Neural cell (in vitro differentiated cells): Measurements from ENCODE around the gene CD48. TPM values are rescaled to one million over a fixed set of nuclear protein-coding genes. Genes with fewer than 3 reads are reported as not detected.
"Not testable (repeated sequence)": the region's sequence is repeated elsewhere in the genome, so short reads cannot be mapped to it uniquely, and the experiment has no call there.

Experiments used
- H2AFZ ChIP-seq: fragments of 200-600, 300-800 bp; sonication (generic), shearing (Covaris generic); 2 replicates; pipeline ENCODE4 v1.6.0; 2014; ENCODE audit warnings: low read depth, mild to moderate bottlenecking, antibody characterized with exemption, low read length, moderate library complexity
- H3F3A ChIP-seq: fragments of 200-600 bp; shearing (Covaris generic); 2 replicates; pipeline ENCODE4 v1.6.1; 2016; ENCODE audit warnings: mild to moderate bottlenecking, moderate library complexity, mixed read lengths, antibody characterized with exemption, low read length; ENCODE audit not compliant: insufficient read depth, poor library complexity, severe bottlenecking
- H3K27ac ChIP-seq: fragments of 200-600, 300-800 bp; sonication (generic), shearing (Covaris generic); 2 replicates; pipeline ENCODE4 v1.5.1; 2014; ENCODE audit warnings: mild to moderate bottlenecking, low read length, moderate library complexity
- H3K27me3 ChIP-seq: fragments of 300-800, 200-600 bp; sonication (generic), shearing (Covaris generic); 2 replicates; pipeline ENCODE4 v1.6.0; 2014; ENCODE audit warnings: mild to moderate bottlenecking, low read depth, low read length, moderate library complexity; ENCODE audit not compliant: insufficient read depth
- H3K36me3 ChIP-seq: fragments of 300-800, 200-600 bp; sonication (generic), shearing (Covaris generic); 2 replicates; pipeline ENCODE4 v1.5.1; 2014; ENCODE audit warnings: mild to moderate bottlenecking, antibody characterized with exemption, low read length, moderate library complexity; ENCODE audit not compliant: insufficient read depth
- H3K4me2 ChIP-seq: fragments of 300-800, 200-600 bp; sonication (generic), shearing (Covaris generic); 2 replicates; pipeline ENCODE4 v1.6.0; 2014; ENCODE audit warnings: mild to moderate bottlenecking, low read length
- H3K4me3 ChIP-seq: fragments of 300-800, 200-600 bp; sonication (generic), shearing (Covaris generic); 2 replicates; pipeline ENCODE4 v1.5.1; 2014; ENCODE audit warnings: mild to moderate bottlenecking, low read length, moderate library complexity
- H3K79me2 ChIP-seq: fragments of 200-600 bp; shearing (Covaris generic); replicated peaks from 2 replicates; pipeline ENCODE4 v1.6.0; 2014; ENCODE audit warnings: mild to moderate bottlenecking, low read length, moderate library complexity; ENCODE audit not compliant: insufficient read depth
- H3K9ac ChIP-seq: fragments of 300-800, 200-600 bp; sonication (generic), shearing (Covaris generic); 2 replicates; pipeline ENCODE4 v1.6.1; 2016; ENCODE audit warnings: mild to moderate bottlenecking, low read length, mixed read lengths
- H3K9me2 ChIP-seq: fragments of 200-600 bp; shearing (Covaris generic); 2 replicates; pipeline ENCODE4 v1.6.1; 2016; ENCODE audit warnings: mild to moderate bottlenecking, low read length, mixed read lengths; ENCODE audit not compliant: insufficient read depth
- H3K9me3 ChIP-seq: fragments of 200-600, 300-800 bp; sonication (generic), shearing (Covaris generic); 2 replicates; pipeline ENCODE4 v1.6.1; 2016; ENCODE audit warnings: mild to moderate bottlenecking, mixed run types, low read length, moderate library complexity, mixed read lengths
- H4K20me1 ChIP-seq: fragments of 200-600 bp; shearing (Covaris generic); 2 replicates; pipeline ENCODE4 v1.6.1; 2016; ENCODE audit warnings: mild to moderate bottlenecking, mixed run types; ENCODE audit not compliant: insufficient read depth
- CTCF ChIP-seq: fragments of 450-650 bp; IDR thresholded peaks from 2 replicates; pipeline ENCODE4 v1.5.1; 2014; ENCODE audit warnings: antibody characterized with exemption, mild to moderate bottlenecking, moderate library complexity; ENCODE audit not compliant: poor library complexity, severe bottlenecking
- MXI1 ChIP-seq: fragments of 450-650 bp; conservative IDR thresholded peaks from 2 replicates; pipeline ENCODE4 v1.6.1; 2014; ENCODE audit warnings: antibody characterized with exemption, mild to moderate bottlenecking; ENCODE audit not compliant: poor library complexity, severe bottlenecking
- POLR2AphosphoS5 ChIP-seq: IDR thresholded peaks from 2 replicates; pipeline ENCODE4 v1.6.1; 2012
- RAD21 ChIP-seq: fragments of 450-650 bp; conservative IDR thresholded peaks from 2 replicates; pipeline ENCODE4 v1.6.1; 2014; ENCODE audit warnings: antibody characterized with exemption, mild to moderate bottlenecking, moderate library complexity
- REST ChIP-seq: IDR thresholded peaks from 2 replicates; pipeline ENCODE4 v1.6.1; 2012; ENCODE audit warnings: borderline replicate concordance
- TAF1 ChIP-seq: IDR thresholded peaks from 2 replicates; pipeline ENCODE4 v1.6.1; 2012; ENCODE audit warnings: low read depth
- polyA plus RNA-seq: library from polyadenylated mRNA; depleted of rRNA; stranded (reverse); fragments of >200 nt; gene quantifications from 2 replicates; pipeline ENCODE4 v1.2.3, GENCODE V29; 2014

The CD48 gene
- polyA plus RNA-seq, 1 donor from 2014 or later: not detected

GRCh38 chr1:160713161-160713560 is 1.5 kb upstream of the CD48 start:
- Histone ChIP-seq H4K20me1 (no peaks in the 10 kb centered on the region), H3K9ac (no peak overlapping the region), H2AFZ (no peak overlapping the region), H3F3A (no peaks in the 10 kb centered on the region), H3K4me2 (no peak overlapping the region), H3K27me3 (no peaks in the 10 kb centered on the region), H3K9me2 (no peaks in the 10 kb centered on the region), H3K4me3 (no peak overlapping the region), H3K27ac (no peak overlapping the region), H3K36me3 (no peaks in the 10 kb centered on the region), H3K79me2 (no peaks in the 10 kb centered on the region), H3K9me3 (no peaks in the 10 kb centered on the region)
- no peak for TF ChIP-seq CTCF
- TF ChIP-seq RAD21: no peak
- TF ChIP-seq MXI1: no peak
- no peak for TF ChIP-seq POLR2AphosphoS5
- no peak for TF ChIP-seq TAF1

GRCh38 chr1:160712525-160713080 is 981 bp upstream of the CD48 start:
- not testable (repeated sequence) for H3F3A ChIP-seq, H3K27ac ChIP-seq

GRCh38 chr1:160711276-160711601 is 383 bp downstream of the CD48 start:
- H2AFZ ChIP-seq: no peak overlapping the region
- H3K4me2 ChIP-seq: no peak overlapping the region
- TF ChIP-seq POLR2AphosphoS5 (no peak), REST (no peak)

More at GRCh38 chr1:160712525-160713080, 981 bp upstream of the CD48 start:
- not testable (repeated sequence) for H2AFZ ChIP-seq, H3K27me3 ChIP-seq, H3K4me2 ChIP-seq, H3K79me2 ChIP-seq, H3K36me3 ChIP-seq, H3K9me2 ChIP-seq, H3K9me3 ChIP-seq, H4K20me1 ChIP-seq, H3K4me3 ChIP-seq, H3K9ac ChIP-seq

More at GRCh38 chr1:160711276-160711601, 383 bp downstream of the CD48 start:
- no peak overlapping the region for H3K4me3 ChIP-seq
- no peak overlapping the region for H3K9ac ChIP-seq
- no peaks in the 10 kb centered on the region for H3K9me3 ChIP-seq
- H4K20me1 ChIP-seq: no peaks in the 10 kb centered on the region
- H3K9me2 ChIP-seq: no peaks in the 10 kb centered on the region
- H3K36me3 ChIP-seq: no peaks in the 10 kb centered on the region
- H3K79me2 ChIP-seq: no peaks in the 10 kb centered on the region
- H3K27ac ChIP-seq: no peak overlapping the region
- H3K27me3 ChIP-seq: no peaks in the 10 kb centered on the region
- no peaks in the 10 kb centered on the region for H3F3A ChIP-seq
